ENCODE measurements around the gene AUTS2.

AUTS2 gene

GRCh38 chr7:69893906-69894305 lies 295.6 kb downstream of the AUTS2 start:
- no peak for DNase-seq (ENCODE audit: low read depth in 2 of 2)

- no peak for DNase-seq (ENCODE audit: low read depth in 2 of 2)
Measured at GRCh38 chr7:69895446-69895845, 297.2 kb downstream of the AUTS2 start.

GRCh38 chr7:69896121-69896520 lies 297.8 kb downstream of the AUTS2 start:
- DNase-seq (ENCODE audit: low read depth in 2 of 2): no peak

- DNase-seq (ENCODE audit: low read depth in 2 of 2): no peak
Measured at GRCh38 chr7:69898189-69898588, 299.9 kb downstream of the AUTS2 start.

- no peak for DNase-seq (ENCODE audit: low read depth in 2 of 2)
Measured at GRCh38 chr7:69903410-69903809, 305.1 kb downstream of the AUTS2 start.

- no peak for DNase-seq (ENCODE audit: low read depth in 2 of 2)
Measured at GRCh38 chr7:69906283-69906995, 308.2 kb downstream of the AUTS2 start.

- no peak for DNase-seq (ENCODE audit: low read depth in 2 of 2)
Measured at GRCh38 chr7:69907720-69908119, 309.4 kb downstream of the AUTS2 start.

GRCh38 chr7:69908454-69908853 lies 310.2 kb downstream of the AUTS2 start:
- no peak for DNase-seq (ENCODE audit: low read depth in 2 of 2)

GRCh38 chr7:69910150-69910549 lies 311.9 kb downstream of the AUTS2 start:
- DNase-seq (ENCODE audit: low read depth in 2 of 2): no peak

GRCh38 chr7:69911337-69911736 lies 313.1 kb downstream of the AUTS2 start:
- DNase-seq (ENCODE audit: low read depth in 2 of 2): no peak

- DNase-seq (ENCODE audit: low read depth in 2 of 2): no peak
Measured at GRCh38 chr7:69912141-69912540, 313.9 kb downstream of the AUTS2 start.

- DNase-seq (ENCODE audit: low read depth in 2 of 2): no peak
Measured at GRCh38 chr7:69912846-69913245, 314.6 kb downstream of the AUTS2 start.

GRCh38 chr7:69919426-69920111 lies 321.3 kb downstream of the AUTS2 start:
- DNase-seq (ENCODE audit: low read depth in 2 of 2): no peak

GRCh38 chr7:69920797-69921196 lies 322.5 kb downstream of the AUTS2 start:
- no peak for DNase-seq (ENCODE audit: low read depth in 2 of 2)

- no peak for DNase-seq (ENCODE audit: low read depth in 2 of 2)
Measured at GRCh38 chr7:69922026-69922803, 323.9 kb downstream of the AUTS2 start.

- DNase-seq (ENCODE audit: low read depth in 2 of 2): no peak
Measured at GRCh38 chr7:69927461-69927860, 329.2 kb downstream of the AUTS2 start.

GRCh38 chr7:69928621-69929020 lies 330.3 kb downstream of the AUTS2 start:
- DNase-seq (ENCODE audit: low read depth in 2 of 2): no peak

GRCh38 chr7:69929622-69930021 lies 331.3 kb downstream of the AUTS2 start:
- no peak for DNase-seq (ENCODE audit: low read depth in 2 of 2)

GRCh38 chr7:69932034-69932628 lies 333.9 kb downstream of the AUTS2 start:
- DNase-seq (ENCODE audit: low read depth in 2 of 2): no peak

GRCh38 chr7:69934144-69934903 lies 336.0 kb downstream of the AUTS2 start:
- DNase-seq (ENCODE audit: low read depth in 2 of 2): no peak

GRCh38 chr7:69935107-69935506 lies 336.8 kb downstream of the AUTS2 start:
- DNase-seq (ENCODE audit: low read depth in 2 of 2): no peak

GRCh38 chr7:69937097-69937496 lies 338.8 kb downstream of the AUTS2 start:
- DNase-seq (ENCODE audit: low read depth in 2 of 2): no peak
